Stimulated activated naive CD8-positive, alpha-beta T cell treated with anti-CD3 and anti-CD28 coated beads, Interleukin-15, Interleukin-2, amounts not matched to agents 100 U/mL and 50 U/mL, for 24 hours (primary cell): ENCODE data around the gene DIPK1B.

Experiments
- ATAC-seq: fragments of 150-1000 bp; cut with Tn5 transposase; one replicate; pipeline ENCODE4 v1.10.0; 2021
- DNase-seq: peaks from one replicate; pipeline ENCODE4 v3.0.0; 2021

Gene DIPK1B

GRCh38 chr9:136686794-136687711, 25.3 kb upstream of the DIPK1B start, which contains the start of gene AGPAT2:
Gene AGPAT2, minus strand, starts transcription at chr9:136687457. Its CDS starts 100 bp downstream, at chr9:136687357.
- peak; percentile 85 for ATAC-seq
- DNase-seq = peak; percentile 82

- ATAC-seq = no peak
- no peak for DNase-seq
These were observed 24.6 kb upstream of the DIPK1B start for GRCh38 chr9:136687721-136688223.

GRCh38 chr9:136688274-136689107, 23.9 kb upstream of the DIPK1B start:
- ATAC-seq = no peak
- DNase-seq = no peak

GRCh38 chr9:136689108-136689460, 23.3 kb upstream of the DIPK1B start:
- no peak for DNase-seq
- no peak for ATAC-seq

- no peak for DNase-seq
- ATAC-seq = no peak
These were observed 22.1 kb upstream of the DIPK1B start for GRCh38 chr9:136690104-136690805.

GRCh38 chr9:136690806-136691261, 21.5 kb upstream of the DIPK1B start:
- DNase-seq (no peak), ATAC-seq (no peak)

- no peak for ATAC-seq
These were observed 20.8 kb upstream of the DIPK1B start for GRCh38 chr9:136691316-136692184.

GRCh38 chr9:136692185-136693134, 19.9 kb upstream of the DIPK1B start:
- DNase-seq (no peak), ATAC-seq (no peak)

More at GRCh38 chr9:136691316-136692184, 20.8 kb upstream of the DIPK1B start:
- DNase-seq = no peak

GRCh38 chr9:136693135-136693489, 19.3 kb upstream of the DIPK1B start:
- ATAC-seq (no peak), DNase-seq (no peak)

GRCh38 chr9:136693490-136694162, 18.7 kb upstream of the DIPK1B start:
- DNase-seq (peak; percentile 27), ATAC-seq (peak; percentile 38)

- DNase-seq (peak; percentile 73), ATAC-seq (peak; percentile 51)
These were observed 18.1 kb upstream of the DIPK1B start for GRCh38 chr9:136694163-136694871.

GRCh38 chr9:136694872-136695247, 17.5 kb upstream of the DIPK1B start:
- no peak for ATAC-seq

GRCh38 chr9:136695435-136695895, 16.9 kb upstream of the DIPK1B start:
- no peak for ATAC-seq
- no peak for DNase-seq

More at GRCh38 chr9:136694872-136695247, 17.5 kb upstream of the DIPK1B start:
- DNase-seq = no peak

- no peak for ATAC-seq
These were observed 16.4 kb upstream of the DIPK1B start for GRCh38 chr9:136695955-136696354.

GRCh38 chr9:136696502-136696901, 15.9 kb upstream of the DIPK1B start:
- no peak for DNase-seq
- no peak for ATAC-seq

More at GRCh38 chr9:136695955-136696354, 16.4 kb upstream of the DIPK1B start:
- DNase-seq = no peak

- DNase-seq (no peak), ATAC-seq (no peak)
These were observed 15.1 kb upstream of the DIPK1B start for GRCh38 chr9:136697146-136697820.

GRCh38 chr9:136697821-136698526, 14.4 kb upstream of the DIPK1B start:
- ATAC-seq (no peak), DNase-seq (no peak)
